ENCODE data around the gene ZBTB40.

Gene ZBTB40

GRCh38 chr1:22461678-22462527, 10.3 kb downstream of the ZBTB40 start:
- no peak overlapping the region for H3K27ac ChIP-seq
- TF ChIP-seq CTCF (conservative IDR thresholded peaks at IDR 0.05; ENCODE audit: low read depth) = no peak
- ChIA-PET POLR2A (ENCODE audit: low non-redundant PET) (no interaction called here), CTCF (no interaction called here)
- no peak for DNase-seq (ENCODE audit: low spot score)

- H3K27ac ChIP-seq = no peak overlapping the region
- CTCF ChIA-PET = no interaction called here
- no peak for TF ChIP-seq CTCF (conservative IDR thresholded peaks at IDR 0.05; ENCODE audit: low read depth)
- POLR2A ChIA-PET (ENCODE audit: low non-redundant PET) = no interaction called here
- DNase-seq (ENCODE audit: low spot score) = no peak
Measured at GRCh38 chr1:22462928-22463327, 11.3 kb downstream of the ZBTB40 start.

GRCh38 chr1:22465015-22465565, 13.4 kb downstream of the ZBTB40 start:
- no peak for DNase-seq (ENCODE audit: low spot score)
- H3K27ac ChIP-seq = no peak overlapping the region
- POLR2A ChIA-PET (ENCODE audit: low non-redundant PET) = no interaction called here
- no peak for TF ChIP-seq CTCF (conservative IDR thresholded peaks at IDR 0.05; ENCODE audit: low read depth)
- CTCF ChIA-PET = no interaction called here

- CTCF ChIA-PET = no interaction called here
- no peak for TF ChIP-seq CTCF (conservative IDR thresholded peaks at IDR 0.05; ENCODE audit: low read depth)
- no peak overlapping the region for H3K27ac ChIP-seq
- POLR2A ChIA-PET (ENCODE audit: low non-redundant PET) = no interaction called here
- DNase-seq (ENCODE audit: low spot score) = no peak
Measured at GRCh38 chr1:22465671-22466070, 14.0 kb downstream of the ZBTB40 start.

- H3K27ac ChIP-seq = no peak overlapping the region
- no peak for DNase-seq (ENCODE audit: low spot score)
- no peak for TF ChIP-seq CTCF (conservative IDR thresholded peaks at IDR 0.05; ENCODE audit: low read depth)
- CTCF ChIA-PET = no interaction called here
- POLR2A ChIA-PET (ENCODE audit: low non-redundant PET) = no interaction called here
Measured at GRCh38 chr1:22470227-22470626, 18.6 kb downstream of the ZBTB40 start.

- POLR2A ChIA-PET (ENCODE audit: low non-redundant PET) = no interaction called here
- CTCF ChIA-PET = interaction anchor here (1.0 kb wide), 1 partner anchor 49 kb away, joined by 3 read pairs; no protein-coding TSS in a partner anchor
- no peak overlapping the region for H3K27ac ChIP-seq
- DNase-seq (ENCODE audit: low spot score) = no peak
- no peak for TF ChIP-seq CTCF (conservative IDR thresholded peaks at IDR 0.05; ENCODE audit: low read depth)
Measured at GRCh38 chr1:22471078-22471477, 19.4 kb downstream of the ZBTB40 start.
